Tibial artery (tissue), 4 donors: ENCODE measurements around the gene TFAP2E.

Experiments used
- DNase-seq, 2 donors: peaks; one replicate each; pipeline ENCODE4 v3.0.0-alpha.2; 2019
- H3K27ac ChIP-seq, 2 donors: fragments of 200-600 bp; sonication (generic) in 1 of 2; 1 replicate in 1 of 2; 2 replicates in 1 of 2; pipeline ENCODE4 v1.5.1; 2018 to 2019; ENCODE audit warnings: mild to moderate bottlenecking in 1 of 2
- H3K27me3 ChIP-seq, 2 donors: fragments of 200-600 bp; sonication (generic) in 1 of 2; one replicate each; pipeline versions ENCODE4 v1.5.1 to v1.6.0; 2016 to 2019
- H3K36me3 ChIP-seq, 3 donors: fragments of 200-600 bp; sonication (generic) in 2 of 3; one replicate each; pipeline ENCODE4 v1.5.1; 2016 to 2019; ENCODE audit warnings: mild to moderate bottlenecking in 2 of 3
- H3K4me1 ChIP-seq, 4 donors: fragments of 200-600 bp; sonication (generic) in 2 of 4; 1 replicate in 3 of 4; 2 replicates in 1 of 4; pipeline ENCODE4 v1.5.1; 2016 to 2019
- H3K4me3 ChIP-seq, 2 donors: fragments of 200-600 bp; sonication (generic) in 1 of 2; 1 replicate in 1 of 2; 2 replicates in 1 of 2; pipeline ENCODE4 v1.5.1; 2018 to 2019; ENCODE audit warnings: mild to moderate bottlenecking in 2 of 2
- H3K9me3 ChIP-seq, 3 donors: fragments of 200-600 bp; sonication (generic) in 1 of 3; one replicate each; pipeline ENCODE4 v1.5.1; 2016 to 2019
- CTCF ChIP-seq, 2 experiments: fragments of 200-600 bp in 1 of 2; fragments of 450-650 bp in 1 of 2; IDR thresholded peaks; one replicate each; pipeline ENCODE4 v1.5.1; 2017 to 2019; ENCODE audit warnings: antibody characterized with exemption in 2 of 2, mild to moderate bottlenecking in 1 of 2, moderate library complexity in 1 of 2
- intact Hi-C: fragments of 100-400 bp; cut with DNase I; formaldehyde crosslinking; loops from one replicate; pipeline ENCODE4 v1.15.0; 2023; ENCODE audit warnings: low total_unique reads

The TFAP2E gene

GRCh38 chr1:35539073-35539823 is 33.9 kb upstream of the TFAP2E start:
- peaks cover 0 to 59% (median 38%) of the 10 kb centered on the region in 4 donors for H3K4me1 ChIP-seq
- H3K27ac ChIP-seq, result peak overlapping the region; percentile 61 to 68
- no peaks in the 10 kb centered on the region for H3K27me3 ChIP-seq
- no peaks in the 10 kb centered on the region for H3K36me3 ChIP-seq
- intact Hi-C loops, result no loop called here
- no peak for DNase-seq
- no peak overlapping the region for H3K4me3 ChIP-seq
- TF ChIP-seq CTCF (IDR thresholded peaks at IDR 0.05), result no peak
- no peaks in the 10 kb centered on the region for H3K9me3 ChIP-seq

GRCh38 chr1:35539824-35540261 is 33.3 kb upstream of the TFAP2E start:
- no peaks in the 10 kb centered on the region for H3K36me3 ChIP-seq
- no peaks in the 10 kb centered on the region for H3K9me3 ChIP-seq
- H3K4me3 ChIP-seq, result no peak overlapping the region
- intact Hi-C loops, result no loop called here
- TF ChIP-seq CTCF (IDR thresholded peaks at IDR 0.05), result no peak
- H3K27ac ChIP-seq, result peak overlapping the region; percentile 61 to 68
- no peaks in the 10 kb centered on the region for H3K27me3 ChIP-seq
- peaks cover 0 to 62% (median 39%) of the 10 kb centered on the region in 4 donors for H3K4me1 ChIP-seq
- no peak for DNase-seq

GRCh38 chr1:35544976-35545375 is 28.1 kb upstream of the TFAP2E start:
- no peak for TF ChIP-seq CTCF (IDR thresholded peaks at IDR 0.05)
- Histone ChIP-seq H3K27me3 (no peaks in the 10 kb centered on the region), H3K9me3 (no peaks in the 10 kb centered on the region), H3K4me3 (no peak overlapping the region), H3K4me1 (peaks cover 0 to 37% (median 22%) of the 10 kb centered on the region in 4 donors), H3K27ac (no peak overlapping the region), H3K36me3 (peaks cover under 1 to 19% (median 15%) of the 10 kb centered on the region in 3 donors)
- intact Hi-C loops, result no loop called here
- DNase-seq, result no peak

- no peak for TF ChIP-seq CTCF (IDR thresholded peaks at IDR 0.05)
- H3K27ac ChIP-seq, result no peak overlapping the region
- intact Hi-C loops, result no loop called here
- H3K27me3 ChIP-seq, result no peaks in the 10 kb centered on the region
- no peaks in the 10 kb centered on the region for H3K9me3 ChIP-seq
- no peak overlapping the region for H3K4me3 ChIP-seq
- no peak for DNase-seq
- H3K36me3 ChIP-seq, result peaks cover 3 to 29% (median 26%) of the 10 kb centered on the region in 3 donors
- peaks cover 0 to 20% (median 9%) of the 10 kb centered on the region in 4 donors for H3K4me1 ChIP-seq
These were observed 26.5 kb upstream of the TFAP2E start for GRCh38 chr1:35546614-35547013.

GRCh38 chr1:35553851-35554250 is 19.3 kb upstream of the TFAP2E start:
- intact Hi-C loops, result no loop called here
- H3K27me3 ChIP-seq, result no peaks in the 10 kb centered on the region
- H3K9me3 ChIP-seq, result no peaks in the 10 kb centered on the region
- DNase-seq, result no peak
- TF ChIP-seq CTCF (IDR thresholded peaks at IDR 0.05), result no peak
- peaks cover 13 to 40% (median 26%) of the 10 kb centered on the region in 3 donors for H3K36me3 ChIP-seq
- peaks cover 0 to 38% (median 26%) of the 10 kb centered on the region in 4 donors for H3K4me1 ChIP-seq
- H3K27ac ChIP-seq, result no peak overlapping the region
- no peak overlapping the region for H3K4me3 ChIP-seq
